Kidney capillary endothelial cell (primary cell): ENCODE measurements around the gene UBAC1.
A peak's percentile ranks its signal among the peaks of the same experiment; 100 is the strongest.

ENCODE experiments used
- DNase-seq: peaks from one replicate; pipeline ENCODE4 v3.0.0-alpha.2; 2018; ENCODE audit warnings: low spot score

Gene UBAC1

GRCh38 chr9:135961277-135961715, at the start of gene UBAC1:
Gene UBAC1, minus strand, starts transcription at chr9:135961373. Its CDS starts 211 bp downstream, at chr9:135961162.
- DNase-seq, result peak; percentile 94

- DNase-seq, result peak; percentile 86
Observed at GRCh38 chr9:136010615-136011361, 49.6 kb upstream of the UBAC1 start.

- DNase-seq, result no peak
Observed at GRCh38 chr9:136010176-136010575, 49.0 kb upstream of the UBAC1 start.

GRCh38 chr9:136009516-136009915, 48.3 kb upstream of the UBAC1 start:
- no peak for DNase-seq

- no peak for DNase-seq
Observed at GRCh38 chr9:136008693-136008997, 47.5 kb upstream of the UBAC1 start.

GRCh38 chr9:136007934-136008692, 46.9 kb upstream of the UBAC1 start:
- DNase-seq, result peak; percentile 96

GRCh38 chr9:136007276-136007933, 46.2 kb upstream of the UBAC1 start:
- DNase-seq, result no peak

- no peak for DNase-seq
Observed at GRCh38 chr9:136006169-136006568, 45.0 kb upstream of the UBAC1 start.

- DNase-seq, result no peak
Observed at GRCh38 chr9:136004712-136005111, 43.5 kb upstream of the UBAC1 start.

- no peak for DNase-seq
Observed at GRCh38 chr9:136004219-136004618, 43.0 kb upstream of the UBAC1 start.

GRCh38 chr9:136003411-136004218, 42.4 kb upstream of the UBAC1 start:
- no peak for DNase-seq

- DNase-seq, result no peak
Observed at GRCh38 chr9:136002881-136003280, 41.7 kb upstream of the UBAC1 start.

- no peak for DNase-seq
Observed at GRCh38 chr9:136002215-136002614, 41.0 kb upstream of the UBAC1 start.

GRCh38 chr9:136001231-136001630, 40.1 kb upstream of the UBAC1 start:
- no peak for DNase-seq

GRCh38 chr9:135998410-135999071, 37.4 kb upstream of the UBAC1 start:
- no peak for DNase-seq

GRCh38 chr9:135998016-135998380, 36.8 kb upstream of the UBAC1 start:
- DNase-seq, result no peak

GRCh38 chr9:135997090-135998015, 36.2 kb upstream of the UBAC1 start:
- DNase-seq, result no peak

GRCh38 chr9:135995816-135996215, 34.6 kb upstream of the UBAC1 start:
- DNase-seq, result no peak

GRCh38 chr9:135994501-135995192, 33.5 kb upstream of the UBAC1 start:
- no peak for DNase-seq
